ENCODE results near the gene NUDT1. TPM values are rescaled to one million over a fixed set of nuclear protein-coding genes. Genes with fewer than 3 reads are reported as not detected.
A peak's percentile ranks its signal among the peaks of the same experiment; 100 is the strongest.

NUDT1 gene
- total RNA-seq, 8 experiments from 2014 or later: 11.0 to 46.5 (median 14.7) TPM

DNA sequence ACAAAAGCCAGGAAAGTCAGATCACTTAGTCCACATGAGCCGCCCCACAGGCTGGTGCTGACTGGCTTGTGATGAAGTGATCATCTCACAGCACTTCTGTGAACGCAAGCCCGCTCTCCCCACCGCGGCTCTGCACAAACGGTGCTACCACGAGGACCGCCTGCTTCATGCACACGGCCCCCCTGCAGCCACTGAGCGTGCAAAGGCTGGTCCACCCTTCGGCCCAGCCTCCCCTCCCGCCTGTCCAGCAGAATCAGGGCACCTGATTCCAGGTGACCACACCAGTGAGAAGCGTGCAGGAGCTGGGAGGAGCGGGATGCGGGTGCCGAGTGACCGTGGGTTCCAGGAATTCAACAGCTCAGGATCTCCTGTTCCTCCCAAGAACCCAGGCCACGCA is 41.4 kb upstream of the NUDT1 start:
- no peak overlapping the region for H3K4me3 ChIP-seq
- no peak overlapping the region for H3K27ac ChIP-seq
- peaks cover 3 to 11% of the 10 kb centered on the region in 2 donors for H3K4me1 ChIP-seq (replicated peaks in 1 of 2)
- in situ Hi-C loops (cut with MboI; ENCODE audit: low pct_unique_long_range_greater_than_20kb in 2 of 9, low sequenced_read_pairs in 9 of 9, unreplicated experiment in 9 of 9): loop anchor here in 3 of 9 experiments (25.0 kb wide), 3 partner anchors 538 to 638 kb away; partner anchors contain the start of genes ELFN1 (in 2 of the 3), PSMG3 (in 1 of the 3) and TMEM184A (in 1 of the 3)
- no peak for ATAC-seq (replicated peaks in 6 of 8)
- WGBS, 10 experiments: 91 to 100% (median 100%) methylated on average over 1 to 8 of the region's 18 CpGs; no CpG with 5 or more reads in 7 of the 10 experiments

DNA sequence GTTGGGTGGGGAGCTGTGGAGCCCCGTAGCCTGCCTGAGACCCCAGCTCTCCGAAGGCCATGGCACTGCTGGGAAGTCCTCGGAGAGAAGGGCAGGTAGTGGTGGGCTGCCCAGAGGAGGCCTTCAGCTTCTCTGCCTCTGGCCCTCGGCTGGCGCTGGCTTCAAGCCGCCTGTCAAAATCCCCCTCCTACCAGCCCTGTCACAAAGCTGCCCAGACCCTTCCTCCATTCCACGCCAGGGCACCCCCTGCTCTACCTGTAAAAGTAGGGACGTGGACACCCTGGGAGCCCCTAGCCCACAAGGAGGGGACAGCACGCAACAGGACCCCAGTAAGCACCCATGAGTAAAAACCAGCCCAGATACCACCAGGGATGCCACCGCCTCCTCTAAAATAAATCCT is 40.9 kb upstream of the NUDT1 start:
- in situ Hi-C loops (cut with MboI; ENCODE audit: low pct_unique_long_range_greater_than_20kb in 2 of 9, low sequenced_read_pairs in 9 of 9, unreplicated experiment in 9 of 9): loop anchor here in 3 of 9 experiments (25.0 kb wide), 3 partner anchors 539 to 639 kb away; partner anchors contain the start of genes ELFN1 (in 2 of the 3), PSMG3 (in 1 of the 3) and TMEM184A (in 1 of the 3)
- WGBS, 10 experiments: 90 to 100% (median 100%) methylated on average over 1 to 5 of the region's 10 CpGs; no CpG with 5 or more reads in 3 of the 10 experiments

DNA sequence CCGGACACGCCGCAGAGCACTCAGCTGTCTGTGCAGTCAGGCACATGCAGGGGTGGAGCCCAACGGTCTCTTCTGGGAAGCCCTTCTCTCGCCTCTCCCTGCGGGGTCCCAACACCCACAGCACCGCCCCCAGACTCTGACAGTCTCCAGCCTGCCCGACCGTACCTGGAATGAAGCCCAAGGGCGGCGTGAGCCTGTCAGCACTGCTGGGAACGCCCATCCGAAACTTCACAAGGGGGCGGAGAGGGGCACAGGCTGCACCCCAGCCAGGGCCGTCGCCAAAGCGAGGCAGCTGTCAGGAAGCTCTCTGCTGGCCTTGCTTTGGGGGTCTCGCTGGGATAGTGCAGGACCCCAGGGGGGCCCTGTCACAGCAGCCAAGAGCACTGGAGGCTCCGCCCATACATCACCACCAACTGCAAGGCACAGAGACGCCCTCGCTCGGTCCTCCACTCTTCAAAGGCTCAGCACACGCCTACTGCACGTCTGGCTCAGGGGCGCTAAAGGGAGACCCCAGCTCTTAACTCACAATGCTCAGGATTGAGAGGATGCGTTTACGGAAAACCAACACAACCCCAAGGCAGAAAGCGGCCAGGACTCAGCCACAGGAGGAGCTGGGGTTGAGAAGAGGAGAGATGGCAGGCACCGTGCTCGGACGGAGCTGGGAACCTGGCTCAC is 40.2 kb upstream of the NUDT1 start:
- no peak overlapping the region for H3K4me3 ChIP-seq
- peaks cover 3 to 11% of the 10 kb centered on the region in 2 donors for H3K4me1 ChIP-seq (replicated peaks in 1 of 2)
- peak in 4 of 8 experiments; percentile 46 to 72 (median 62) for ATAC-seq (replicated peaks in 6 of 8)
- in situ Hi-C loops (cut with MboI; ENCODE audit: low pct_unique_long_range_greater_than_20kb in 2 of 9, low sequenced_read_pairs in 9 of 9, unreplicated experiment in 9 of 9): loop anchor here in 3 of 9 experiments (25.0 kb wide), 3 partner anchors 540 to 640 kb away; partner anchors contain the start of genes ELFN1 (in 2 of the 3), PSMG3 (in 1 of the 3) and TMEM184A (in 1 of the 3)
- no peak overlapping the region for H3K27ac ChIP-seq
- WGBS, 10 experiments: 20 to 100% (median 87%) methylated on average over 1 to 7 of the region's 31 CpGs; no CpG with 5 or more reads in 2 of the 10 experiments

More for the DNA sequence above, 40.9 kb upstream of the NUDT1 start:
- H3K27ac ChIP-seq: no peak overlapping the region
- H3K4me3 ChIP-seq: no peak overlapping the region
- no peak for ATAC-seq (replicated peaks in 6 of 8)
- H3K4me1 ChIP-seq (replicated peaks in 1 of 2): peaks cover 3 to 11% of the 10 kb centered on the region in 2 donors

DNA sequence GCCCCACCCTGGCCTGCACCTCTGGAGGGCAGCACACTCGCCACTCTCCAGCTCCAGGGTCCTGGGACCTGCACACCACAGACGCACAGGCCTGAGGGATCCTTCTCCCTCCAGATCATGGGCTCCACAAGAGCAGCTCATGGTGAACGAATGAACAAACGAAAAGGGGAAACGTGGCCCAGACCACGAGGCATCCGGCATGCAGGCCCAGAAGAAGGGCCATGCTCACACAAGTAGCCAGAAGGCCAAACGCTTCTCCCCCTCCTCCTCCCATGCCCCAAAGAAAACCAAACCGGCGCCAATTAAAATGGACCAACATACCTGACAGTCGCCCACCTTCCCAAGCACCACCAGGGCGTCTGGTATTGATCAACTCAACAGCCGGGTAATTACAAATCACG is 39.7 kb upstream of the NUDT1 start:
- ATAC-seq (replicated peaks in 6 of 8): peak in 1 of 8 experiments; percentile 20
- in situ Hi-C loops (cut with MboI; ENCODE audit: low pct_unique_long_range_greater_than_20kb in 2 of 9, low sequenced_read_pairs in 9 of 9, unreplicated experiment in 9 of 9): loop anchor here in 3 of 9 experiments (25.0 kb wide), 3 partner anchors 540 to 640 kb away; partner anchors contain the start of genes ELFN1 (in 2 of the 3), PSMG3 (in 1 of the 3) and TMEM184A (in 1 of the 3)
- no peak overlapping the region for H3K27ac ChIP-seq
- WGBS, 10 experiments: 80% methylated on average over 2 of the region's 14 CpGs; no CpG with 5 or more reads in 9 of the 10 experiments
- no peak overlapping the region for H3K4me3 ChIP-seq
- H3K4me1 ChIP-seq (replicated peaks in 1 of 2): peaks cover 3 to 11% of the 10 kb centered on the region in 2 donors

DNA sequence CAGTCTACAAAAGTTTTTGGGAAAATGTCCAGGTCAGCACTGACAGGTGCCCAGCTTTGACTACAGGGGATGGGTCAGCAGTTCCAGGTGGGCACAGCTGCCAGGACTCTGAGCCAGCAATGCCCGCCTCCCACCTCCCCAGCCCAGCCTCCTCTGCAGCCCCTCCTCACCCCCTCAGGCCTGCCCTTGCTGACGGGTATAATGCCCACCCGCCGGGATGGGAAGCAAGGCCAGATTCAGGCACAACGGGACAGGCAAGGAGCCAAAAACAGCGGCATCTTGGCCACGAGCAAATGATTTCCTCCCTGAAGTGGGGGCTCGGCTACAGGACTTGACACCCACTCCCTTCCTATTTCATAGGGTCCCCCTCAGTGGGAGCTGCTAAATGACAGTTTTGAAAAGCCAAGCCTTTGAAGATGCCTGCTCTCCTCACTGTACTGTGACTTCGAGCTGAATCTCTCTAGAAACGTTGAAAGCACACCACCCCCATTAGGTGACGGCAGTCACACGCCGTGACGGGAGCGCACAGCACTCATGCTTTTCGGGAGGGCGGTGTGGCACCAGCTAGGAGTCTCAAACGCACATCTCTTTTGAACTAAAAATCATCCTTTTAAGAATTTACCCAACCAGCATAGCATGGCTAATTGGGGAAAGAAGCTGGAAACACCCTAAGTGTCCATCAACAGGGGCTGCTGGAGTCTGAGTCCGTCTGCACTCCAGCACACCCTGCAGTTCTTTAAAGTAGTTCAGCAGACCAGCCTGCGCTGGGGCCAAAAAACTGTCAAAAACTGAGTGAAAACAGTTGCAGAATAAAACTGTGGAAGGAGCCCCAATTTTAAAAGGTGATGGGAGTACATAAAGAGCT is 38.9 kb upstream of the NUDT1 start:
- Histone ChIP-seq H3K27ac (peak overlapping the region in 1 of 2 donors; percentile 51), H3K4me1 (replicated peaks in 1 of 2) (peaks cover 3 to 11% of the 10 kb centered on the region in 2 donors), H3K4me3 (no peak overlapping the region)
- in situ Hi-C loops (cut with MboI; ENCODE audit: low pct_unique_long_range_greater_than_20kb in 2 of 9, low sequenced_read_pairs in 9 of 9, unreplicated experiment in 9 of 9): loop anchor here in 3 of 9 experiments (25.0 kb wide), 3 partner anchors 541 to 641 kb away; partner anchors contain the start of genes ELFN1 (in 2 of the 3), PSMG3 (in 1 of the 3) and TMEM184A (in 1 of the 3)
- 60 to 100% (median 96%) methylated on average over 1 to 5 of the region's 20 CpGs; no CpG with 5 or more reads in 2 of the 10 experiments for WGBS, 10 experiments
- peak in 2 of 8 experiments; percentile 1 to 9 for ATAC-seq (replicated peaks in 6 of 8)

DNA sequence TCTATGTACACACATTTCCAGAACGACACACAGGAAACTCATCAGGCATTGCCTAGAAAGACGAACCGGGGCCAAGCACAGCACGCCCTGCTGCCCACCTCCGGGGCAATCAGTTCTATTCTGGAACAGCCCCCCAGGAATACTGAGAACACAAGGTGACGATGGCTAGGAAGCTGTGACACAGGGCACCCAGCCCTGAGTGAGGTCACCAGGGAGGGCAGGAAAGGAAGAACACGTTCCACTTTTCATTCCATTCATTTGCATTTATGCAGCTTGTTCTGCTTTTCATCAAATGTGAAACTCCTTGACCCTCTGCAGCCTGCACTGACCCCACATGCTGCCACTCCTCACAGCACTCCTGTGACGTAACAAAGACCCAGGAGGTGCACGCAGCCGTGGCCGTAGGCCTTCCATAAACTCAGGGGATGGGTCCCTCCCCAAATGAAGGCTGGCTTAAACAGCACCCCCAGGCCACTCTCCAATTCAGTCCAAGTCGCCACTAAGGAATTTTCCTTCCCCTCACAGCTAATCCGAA is 38.2 kb upstream of the NUDT1 start:
- peak in 6 of 8 experiments; percentile 24 to 81 (median 46) for ATAC-seq (replicated peaks in 6 of 8)
- WGBS, 10 experiments: 0 to 77% (median 51%) methylated on average over 1 to 12 of the region's 13 CpGs; no CpG with 5 or more reads in 1 of the 10 experiments
- Histone ChIP-seq H3K4me1 (replicated peaks in 1 of 2) (peaks cover 3 to 11% of the 10 kb centered on the region in 2 donors), H3K4me3 (no peak overlapping the region), H3K27ac (peak overlapping the region in 1 of 2 donors; percentile 51)
- in situ Hi-C loops (cut with MboI; ENCODE audit: low pct_unique_long_range_greater_than_20kb in 2 of 9, low sequenced_read_pairs in 9 of 9, unreplicated experiment in 9 of 9): loop anchor here in 3 of 9 experiments (25.0 kb wide), 3 partner anchors 542 to 642 kb away; partner anchors contain the start of genes ELFN1 (in 2 of the 3), PSMG3 (in 1 of the 3) and TMEM184A (in 1 of the 3)

DNA sequence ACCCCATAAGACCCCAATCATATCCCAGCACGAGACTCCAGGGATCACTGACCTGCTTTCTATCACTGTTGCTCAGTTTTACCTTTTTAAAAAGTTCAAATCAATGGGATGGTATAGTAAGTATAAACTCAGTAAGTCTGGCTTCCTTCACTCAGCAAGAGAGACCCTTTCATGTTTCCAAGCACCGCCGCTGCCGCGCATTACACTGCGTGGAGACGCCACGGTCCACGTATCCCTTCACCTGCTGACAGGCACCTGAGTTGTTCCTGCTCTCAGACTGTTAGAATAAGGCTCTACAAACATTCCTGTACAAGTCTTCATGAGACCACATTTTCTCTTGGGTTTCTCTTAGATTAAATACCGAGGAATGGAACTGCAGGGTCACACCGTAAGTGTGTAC is 37.6 kb upstream of the NUDT1 start:
- 94 to 100% (median 99%) methylated on average over 2 to 11 of the region's 11 CpGs; no CpG with 5 or more reads in 4 of the 10 experiments for WGBS, 10 experiments
- Histone ChIP-seq H3K4me3 (no peak overlapping the region), H3K27ac (no peak overlapping the region), H3K4me1 (replicated peaks in 1 of 2) (peaks cover 5 to 15% of the 10 kb centered on the region in 2 donors)
- no peak for ATAC-seq (replicated peaks in 6 of 8)
- in situ Hi-C loops (cut with MboI; ENCODE audit: low pct_unique_long_range_greater_than_20kb in 2 of 9, low sequenced_read_pairs in 9 of 9, unreplicated experiment in 9 of 9): loop anchor here in 3 of 9 experiments (25.0 kb wide), 3 partner anchors 542 to 642 kb away; partner anchors contain the start of genes ELFN1 (in 2 of the 3), PSMG3 (in 1 of the 3) and TMEM184A (in 1 of the 3)

DNA sequence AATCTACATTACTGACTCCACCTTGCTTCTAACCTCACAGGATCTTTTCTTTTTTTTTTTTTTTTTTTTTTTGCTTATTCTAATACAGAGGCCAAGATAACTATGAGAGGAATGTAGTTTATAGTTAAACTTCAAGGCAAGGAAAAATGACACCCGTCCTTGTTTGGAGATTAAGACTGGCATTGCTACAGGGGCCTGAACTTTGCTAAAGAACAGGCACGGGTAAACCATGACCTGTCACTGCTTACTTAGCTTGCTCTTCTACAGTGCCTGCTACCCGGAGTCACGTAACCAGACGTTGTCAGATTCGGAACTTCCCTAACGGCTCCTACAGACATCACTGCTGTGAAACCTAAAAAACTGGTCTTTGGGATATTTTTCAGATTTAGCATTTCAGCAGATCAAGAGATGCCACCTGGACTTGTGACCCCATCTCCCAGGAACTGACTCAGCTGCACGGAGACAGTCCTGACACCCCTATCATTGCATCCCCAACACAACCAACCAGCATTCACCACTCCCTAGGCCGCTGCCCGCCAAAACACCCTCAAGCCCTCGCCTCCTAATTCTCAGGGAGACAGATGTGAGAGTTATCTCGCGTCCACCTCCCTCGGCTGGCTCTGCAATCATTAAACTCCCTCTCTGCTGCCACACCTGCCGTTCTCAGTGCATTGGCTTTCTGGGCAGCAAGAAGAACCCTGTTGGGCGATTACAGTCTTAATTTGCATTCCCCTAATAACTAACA is 36.8 kb upstream of the NUDT1 start:
- ATAC-seq (replicated peaks in 6 of 8): peak in 3 of 8 experiments; percentile 20 to 66 (median 27)
- Histone ChIP-seq H3K27ac (no peak overlapping the region), H3K4me1 (replicated peaks in 1 of 2) (peaks cover 5 to 15% of the 10 kb centered on the region in 2 donors), H3K4me3 (no peak overlapping the region)
- in situ Hi-C loops (cut with MboI; ENCODE audit: low pct_unique_long_range_greater_than_20kb in 2 of 9, low sequenced_read_pairs in 9 of 9, unreplicated experiment in 9 of 9): loop anchor here in 3 of 9 experiments (25.0 kb wide), 3 partner anchors 543 to 643 kb away; partner anchors contain the start of genes ELFN1 (in 2 of the 3), PSMG3 (in 1 of the 3) and TMEM184A (in 1 of the 3)
- 65 to 100% (median 92%) methylated on average over 1 to 12 of the region's 16 CpGs for WGBS, 10 experiments

DNA sequence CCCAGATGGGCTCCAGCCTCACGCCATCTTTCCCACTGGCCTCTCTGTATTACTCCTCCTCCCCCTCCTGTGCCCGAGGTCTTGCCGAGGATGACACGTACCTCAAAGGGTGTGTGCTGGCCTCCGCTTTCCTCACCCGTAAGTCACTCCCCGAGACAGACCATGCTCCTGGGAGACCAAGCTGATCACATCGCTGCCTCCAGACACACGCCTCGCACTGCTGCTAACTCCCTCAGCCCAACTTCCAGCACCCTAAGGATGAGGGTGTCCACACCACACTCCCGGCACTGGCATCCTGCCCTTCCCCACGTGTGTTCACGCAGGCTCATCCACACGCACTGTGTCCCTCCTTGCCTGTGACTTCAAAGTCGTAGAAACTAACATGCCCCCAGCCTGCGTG is 33.3 kb upstream of the NUDT1 start:
- Histone ChIP-seq H3K27ac (no peak overlapping the region), H3K4me1 (replicated peaks in 1 of 2) (peaks cover 9 to 18% of the 10 kb centered on the region in 2 donors), H3K4me3 (no peak overlapping the region)
- in situ Hi-C loops (cut with MboI; ENCODE audit: low pct_unique_long_range_greater_than_20kb in 2 of 9, low sequenced_read_pairs in 9 of 9, unreplicated experiment in 9 of 9): loop anchor here in 3 of 9 experiments (25.0 kb wide), 3 partner anchors 546 to 646 kb away; partner anchors contain the start of genes ELFN1 (in 2 of the 3), PSMG3 (in 1 of the 3) and TMEM184A (in 1 of the 3)
- 80 to 95% (median 92%) methylated on average over 4 to 8 of the region's 16 CpGs; no CpG with 5 or more reads in 7 of the 10 experiments for WGBS, 10 experiments
- ATAC-seq (replicated peaks in 6 of 8): no peak

DNA sequence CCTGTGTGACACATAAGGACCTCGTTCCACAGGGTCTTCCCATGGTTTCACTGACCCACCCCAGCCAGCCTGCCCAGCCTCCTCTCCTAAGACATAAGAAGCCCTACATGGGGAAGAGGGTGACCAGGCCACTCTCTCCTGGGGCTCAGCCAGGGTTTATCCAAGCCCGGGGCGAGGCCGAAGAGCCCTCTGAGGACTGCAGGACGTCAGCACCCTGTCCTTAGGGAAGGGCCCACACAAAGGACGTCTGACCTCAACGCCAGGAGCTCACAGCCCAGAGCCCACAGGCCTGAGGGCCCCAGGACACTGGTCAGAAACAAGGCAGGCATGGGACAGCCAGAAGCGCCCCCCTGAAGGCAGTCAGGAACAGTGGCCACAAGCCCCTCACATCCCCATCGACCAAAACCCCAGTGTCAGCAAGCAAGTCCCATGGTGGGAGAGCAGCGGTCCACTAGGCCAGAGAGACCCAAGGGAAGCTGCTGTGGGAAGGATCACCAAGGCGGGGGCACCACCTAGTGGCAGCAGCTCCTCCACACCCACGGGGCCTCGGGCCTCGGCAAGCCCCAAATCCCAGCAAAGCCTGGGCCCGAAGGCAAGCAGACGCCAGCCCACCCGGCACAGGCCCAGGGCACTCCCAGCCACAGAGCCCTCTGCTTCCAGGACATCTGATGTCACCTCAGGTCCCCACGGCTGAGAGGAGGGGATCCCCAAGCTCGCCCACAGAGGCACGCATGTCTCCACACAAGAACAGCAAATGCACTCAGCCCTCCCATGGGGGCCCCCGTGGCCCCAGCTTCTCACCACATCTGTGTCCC is 32.7 kb upstream of the NUDT1 start:
- Histone ChIP-seq H3K27ac (no peak overlapping the region), H3K4me3 (no peak overlapping the region), H3K4me1 (replicated peaks in 1 of 2) (peaks cover 8 to 12% of the 10 kb centered on the region in 2 donors)
- 18 to 100% (median 60%) methylated on average over 1 to 4 of the region's 21 CpGs; no CpG with 5 or more reads in 2 of the 10 experiments for WGBS, 10 experiments
- ATAC-seq (replicated peaks in 6 of 8): peak; percentile 78 to 99 (median 96)
- in situ Hi-C loops (cut with MboI; ENCODE audit: low pct_unique_long_range_greater_than_20kb in 2 of 9, low sequenced_read_pairs in 9 of 9, unreplicated experiment in 9 of 9): loop anchor here in 3 of 9 experiments (25.0 kb wide), 3 partner anchors 547 to 647 kb away; partner anchors contain the start of genes ELFN1 (in 2 of the 3), PSMG3 (in 1 of the 3) and TMEM184A (in 1 of the 3)

Data from motor neuron (in vitro differentiated cells).